GM13976 (cell line): Measurements from ENCODE around the gene ARHGEF10L.

Experiments used
- DNase-seq: peaks from one replicate; pipeline ENCODE4 v3.0.0; 2012; ENCODE audit warnings: low spot score
- in situ Hi-C: fragments of 300-500 bp; cut with MboI; formaldehyde crosslinking; loops from one replicate; pipeline ENCODE4 v1.12.0; 2022; ENCODE audit warnings: low sequenced_read_pairs, mixed read lengths, inconsistent platforms; ENCODE audit not compliant: unreplicated experiment
- TF ChIP-seq, protein P1 (sequence below): IDR thresholded peaks from 2 replicates; pipeline ENCODE4 v1.5.1; 2012; ENCODE audit warnings: borderline replicate concordance, mild to moderate bottlenecking; ENCODE audit not compliant: insufficient read depth; ENCODE audit errors: extremely low read depth, missing control alignments, control extremely low read depth

The ARHGEF10L gene

DNA sequence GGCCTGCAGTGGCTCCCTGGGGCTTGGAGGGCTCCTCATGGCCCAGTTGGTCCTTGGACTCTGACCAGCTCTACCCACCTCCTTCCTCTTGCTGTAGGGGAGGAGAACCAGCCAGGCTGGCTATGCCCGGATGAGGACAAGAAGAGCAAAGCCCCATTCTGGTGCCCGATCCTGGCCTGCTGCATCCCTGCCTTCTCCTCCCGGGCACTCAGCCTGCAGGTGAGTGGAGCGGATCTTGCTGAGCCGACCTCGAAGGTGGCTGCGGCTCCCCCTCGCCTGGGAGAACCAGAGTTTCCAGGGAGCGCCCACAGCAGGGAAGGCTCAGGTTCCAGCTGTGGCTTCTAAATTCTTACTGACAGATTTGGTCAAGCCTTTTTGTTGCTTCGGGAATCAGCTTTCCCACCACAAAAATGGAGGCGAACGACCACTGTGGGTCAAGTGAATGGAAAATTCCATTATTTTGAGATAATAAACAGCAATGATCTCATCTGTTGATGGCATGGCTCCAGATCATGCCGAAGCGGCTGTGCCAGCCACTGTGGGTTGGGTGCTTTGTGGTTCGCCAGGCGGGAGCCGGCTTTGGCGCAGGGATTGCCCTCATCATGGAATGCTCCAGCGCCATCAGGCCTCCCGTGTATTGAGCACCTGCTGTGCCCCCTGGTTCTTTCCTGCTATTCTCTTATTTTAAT lies 109.1 kb downstream of the ARHGEF10L start:
- in situ Hi-C loops: no loop called here
- TF ChIP-seq, protein P1, sequence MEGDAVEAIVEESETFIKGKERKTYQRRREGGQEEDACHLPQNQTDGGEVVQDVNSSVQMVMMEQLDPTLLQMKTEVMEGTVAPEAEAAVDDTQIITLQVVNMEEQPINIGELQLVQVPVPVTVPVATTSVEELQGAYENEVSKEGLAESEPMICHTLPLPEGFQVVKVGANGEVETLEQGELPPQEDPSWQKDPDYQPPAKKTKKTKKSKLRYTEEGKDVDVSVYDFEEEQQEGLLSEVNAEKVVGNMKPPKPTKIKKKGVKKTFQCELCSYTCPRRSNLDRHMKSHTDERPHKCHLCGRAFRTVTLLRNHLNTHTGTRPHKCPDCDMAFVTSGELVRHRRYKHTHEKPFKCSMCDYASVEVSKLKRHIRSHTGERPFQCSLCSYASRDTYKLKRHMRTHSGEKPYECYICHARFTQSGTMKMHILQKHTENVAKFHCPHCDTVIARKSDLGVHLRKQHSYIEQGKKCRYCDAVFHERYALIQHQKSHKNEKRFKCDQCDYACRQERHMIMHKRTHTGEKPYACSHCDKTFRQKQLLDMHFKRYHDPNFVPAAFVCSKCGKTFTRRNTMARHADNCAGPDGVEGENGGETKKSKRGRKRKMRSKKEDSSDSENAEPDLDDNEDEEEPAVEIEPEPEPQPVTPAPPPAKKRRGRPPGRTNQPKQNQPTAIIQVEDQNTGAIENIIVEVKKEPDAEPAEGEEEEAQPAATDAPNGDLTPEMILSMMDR: no peak
- DNase-seq: no peak

DNA sequence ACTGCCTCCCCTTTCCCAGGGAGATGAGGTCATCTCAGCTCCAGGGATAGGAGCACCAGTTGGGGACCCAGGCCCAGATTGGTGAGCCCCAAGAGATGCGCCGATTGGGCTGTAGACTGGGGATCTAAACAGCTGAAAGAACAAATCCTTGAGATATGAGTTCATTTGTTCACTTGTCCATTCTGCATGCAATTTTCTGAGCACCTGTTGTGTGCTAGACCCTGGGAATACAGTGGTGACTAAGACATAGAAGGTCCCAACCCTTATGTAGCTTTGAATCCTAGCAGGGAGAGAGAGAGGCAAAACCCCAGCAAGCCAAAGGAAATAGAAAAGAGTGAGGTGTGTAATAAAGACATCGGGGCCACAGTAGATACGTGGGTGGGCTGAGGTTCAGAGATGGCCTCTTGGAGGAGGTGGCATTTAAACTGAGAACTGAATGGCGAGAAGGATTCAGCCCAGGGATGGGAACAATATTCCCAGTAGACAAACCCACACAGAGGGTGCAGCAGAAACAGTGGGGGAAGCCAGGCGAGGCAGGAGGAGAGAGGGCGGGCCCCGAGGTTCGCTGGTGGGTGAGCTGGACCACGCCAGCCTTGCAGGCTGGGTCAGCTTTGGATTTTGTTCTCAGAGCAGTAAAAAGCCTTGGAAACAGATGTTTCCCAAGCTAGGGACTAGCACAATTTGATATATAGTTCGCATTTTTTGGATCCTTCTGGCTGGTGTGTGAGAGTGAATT lies 110.0 kb downstream of the ARHGEF10L start:
- in situ Hi-C loops: no loop called here
- DNase-seq: no peak
- TF ChIP-seq, protein P1: no peak

DNA sequence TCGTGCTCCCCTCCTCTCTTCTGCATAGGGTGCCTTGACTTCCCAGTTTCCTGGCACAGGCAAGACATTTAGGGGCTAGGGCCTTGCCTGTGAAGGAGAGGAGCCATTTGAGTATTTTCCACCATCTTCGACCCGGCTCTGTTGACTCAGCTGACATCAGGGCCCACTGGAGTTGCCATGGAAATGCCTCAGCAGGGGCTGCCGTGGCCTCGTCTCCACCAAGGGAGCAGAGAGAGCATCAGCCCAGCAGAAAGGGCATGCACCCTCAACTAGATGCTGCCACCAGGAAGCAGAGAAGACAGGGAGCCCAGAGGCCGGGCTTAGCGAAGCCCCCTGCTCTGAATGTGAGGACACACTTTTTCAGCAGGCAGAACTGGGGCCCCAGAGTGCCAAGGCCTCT lies 113.8 kb downstream of the ARHGEF10L start:
- TF ChIP-seq, protein P1: no peak
- in situ Hi-C loops: no loop called here
- DNase-seq: no peak

DNA sequence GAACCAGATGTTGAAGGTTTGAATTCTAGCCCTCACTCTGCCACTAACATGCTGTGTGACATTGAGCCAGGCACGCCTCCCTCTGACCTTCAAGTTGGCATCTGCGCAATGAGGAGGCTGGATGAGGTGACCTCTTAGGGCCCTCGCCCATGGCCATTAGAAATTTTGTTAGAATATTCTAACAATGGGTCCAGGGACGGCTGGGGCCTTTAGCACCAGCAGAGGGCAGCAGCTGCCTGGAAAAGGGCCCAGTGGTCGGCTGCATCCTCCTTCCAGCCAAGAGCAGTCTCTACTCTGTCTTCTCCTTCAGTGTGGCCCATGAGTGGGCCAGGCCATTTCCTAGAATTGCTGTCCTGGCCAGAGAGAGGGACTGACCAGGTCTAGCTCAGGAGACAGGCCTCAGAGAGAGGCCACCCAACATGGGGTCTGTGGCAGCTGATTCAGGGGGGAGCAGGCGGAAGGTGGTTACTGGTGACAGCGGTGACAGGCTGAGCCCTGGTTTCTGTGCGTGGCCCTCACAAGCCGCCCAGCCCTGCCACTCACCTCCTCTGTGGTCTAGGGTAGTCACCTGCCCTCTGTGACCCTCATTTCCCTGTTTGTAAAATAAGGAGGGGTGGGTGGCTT lies 114.3 kb downstream of the ARHGEF10L start:
- peak; percentile 68 for DNase-seq
- TF ChIP-seq, protein P1: peak; percentile 59
- in situ Hi-C loops: no loop called here

DNA sequence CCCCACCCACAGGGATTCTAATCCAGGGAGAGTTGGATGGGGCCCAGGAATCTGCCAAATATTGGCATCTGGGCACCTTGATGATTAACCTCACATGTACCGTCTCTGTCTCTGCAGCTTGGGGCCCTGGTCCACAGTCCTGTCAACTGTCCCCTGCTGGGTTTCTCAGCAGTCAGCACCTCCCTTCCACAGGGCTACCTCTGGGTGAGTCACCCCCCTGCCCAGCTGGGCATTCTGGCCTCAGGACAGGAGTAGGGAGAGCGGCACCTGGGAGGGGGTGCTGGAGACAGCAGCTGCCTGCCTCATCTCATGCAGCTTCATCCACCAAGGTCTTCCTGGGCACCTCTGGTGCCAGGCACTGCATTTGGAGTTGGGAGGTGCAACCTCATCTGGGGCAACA lies 115.0 kb downstream of the ARHGEF10L start:
- DNase-seq: no peak
- in situ Hi-C loops: no loop called here
- TF ChIP-seq, protein P1: no peak

DNA sequence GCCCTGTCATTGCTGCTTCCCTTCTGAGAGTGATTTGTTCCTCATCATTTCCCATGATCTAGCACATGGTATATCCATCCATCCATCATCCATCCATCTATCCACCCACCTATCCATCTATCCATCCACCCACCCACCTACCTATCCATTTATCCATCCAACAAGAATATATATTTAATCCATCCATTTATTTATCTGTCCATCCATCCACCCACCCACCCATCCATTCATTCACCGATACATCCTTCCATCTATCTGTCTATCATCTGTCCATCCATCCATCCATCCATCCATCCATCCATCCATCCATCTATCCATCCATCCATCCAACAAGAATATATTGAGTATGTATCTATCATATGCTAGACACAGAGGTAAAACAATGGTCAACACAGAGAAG lies 115.7 kb downstream of the ARHGEF10L start:
- in situ Hi-C loops: no loop called here
- TF ChIP-seq, protein P1: no peak
- no peak for DNase-seq
